SJSA1 (cell line): ENCODE data around the gene WNT11. TPM values are rescaled to one million over a fixed set of nuclear protein-coding genes. Genes with fewer than 3 reads are reported as not detected.

ENCODE experiments used
- DNase-seq, 2 experiments: peaks; one replicate each; pipeline ENCODE4 v3.0.0-alpha.2; 2015 to 2020; ENCODE audit warnings: low spot score in 2 of 2, low read depth in 1 of 2
- H3K27ac ChIP-seq: fragments of 250-450 bp; sonication (Bioruptor Pico); 2 replicates; pipeline ENCODE4 v1.5.1; 2020; ENCODE audit warnings: mild to moderate bottlenecking, moderate library complexity
- H3K27me3 ChIP-seq: fragments of 250-450 bp; sonication (Bioruptor Pico); replicated peaks from 2 replicates; pipeline ENCODE4 v1.5.1; 2020; ENCODE audit warnings: mild to moderate bottlenecking, moderate library complexity
- H3K36me3 ChIP-seq: fragments of 250-450 bp; sonication (Bioruptor Pico); 2 replicates; pipeline ENCODE4 v1.5.1; 2020; ENCODE audit warnings: mild to moderate bottlenecking
- H3K4me1 ChIP-seq: fragments of 250-450 bp; sonication (Bioruptor Pico); replicated peaks from 2 replicates; pipeline ENCODE4 v1.6.1; 2021; ENCODE audit warnings: mild to moderate bottlenecking
- H3K4me3 ChIP-seq: fragments of 250-450 bp; sonication (Bioruptor Pico); 2 replicates; pipeline ENCODE4 v1.5.1; 2020; ENCODE audit warnings: mild to moderate bottlenecking
- H3K9me3 ChIP-seq: fragments of 250-450 bp; sonication (Bioruptor Pico); replicated peaks from 2 replicates; pipeline ENCODE4 v1.5.1; 2020; ENCODE audit warnings: mild to moderate bottlenecking
- total RNA-seq: library from RNA; depleted of rRNA; stranded (reverse); fragments of >200 nt; shearing (Covaris generic); gene quantifications from 2 replicates; pipeline ENCODE4 v1.2.3, GENCODE V29; 2014

Gene WNT11
- total RNA-seq, 1 experiment from 2014 or later: not detected

GRCh38 chr11:76219243-76219642 lies 12.9 kb upstream of the WNT11 start:
- H3K36me3 ChIP-seq: no peaks in the 10 kb centered on the region
- DNase-seq: no peak
- no peak overlapping the region for H3K27ac ChIP-seq
- no peaks in the 10 kb centered on the region for H3K27me3 ChIP-seq
- no peaks in the 10 kb centered on the region for H3K4me1 ChIP-seq
- no peaks in the 10 kb centered on the region for H3K9me3 ChIP-seq
- H3K4me3 ChIP-seq: no peak overlapping the region

- Histone ChIP-seq H3K4me1 (no peaks in the 10 kb centered on the region), H3K27me3 (no peaks in the 10 kb centered on the region), H3K27ac (no peak overlapping the region), H3K9me3 (no peaks in the 10 kb centered on the region), H3K36me3 (no peaks in the 10 kb centered on the region), H3K4me3 (no peak overlapping the region)
- no peak for DNase-seq
Measured at GRCh38 chr11:76218449-76219178, 12.3 kb upstream of the WNT11 start.

- H3K4me3 ChIP-seq: no peak overlapping the region
- H3K36me3 ChIP-seq: no peaks in the 10 kb centered on the region
- no peak overlapping the region for H3K27ac ChIP-seq
- no peaks in the 10 kb centered on the region for H3K9me3 ChIP-seq
- no peaks in the 10 kb centered on the region for H3K27me3 ChIP-seq
- no peaks in the 10 kb centered on the region for H3K4me1 ChIP-seq
- DNase-seq: no peak
Measured at GRCh38 chr11:76217653-76218160, 11.4 kb upstream of the WNT11 start.

GRCh38 chr11:76216536-76217325 lies 10.4 kb upstream of the WNT11 start:
- peaks cover under 1% of the 10 kb centered on the region; the same call in 1 of the 2 replicates for H3K27me3 ChIP-seq
- H3K4me1 ChIP-seq: no peaks in the 10 kb centered on the region
- no peak overlapping the region for H3K4me3 ChIP-seq
- DNase-seq: no peak
- H3K36me3 ChIP-seq: no peaks in the 10 kb centered on the region
- no peaks in the 10 kb centered on the region for H3K9me3 ChIP-seq
- no peak overlapping the region for H3K27ac ChIP-seq

- H3K9me3 ChIP-seq: no peaks in the 10 kb centered on the region
- no peak for DNase-seq
- H3K27me3 ChIP-seq: peaks cover 6% of the 10 kb centered on the region; the same call in 1 of the 2 replicates
- no peak overlapping the region for H3K27ac ChIP-seq
- H3K36me3 ChIP-seq: no peaks in the 10 kb centered on the region
- no peak overlapping the region for H3K4me3 ChIP-seq
- no peaks in the 10 kb centered on the region; the same call in 1 of the 2 replicates for H3K4me1 ChIP-seq
Measured at GRCh38 chr11:76215941-76216340, 9.6 kb upstream of the WNT11 start.

- Histone ChIP-seq H3K27ac (no peak overlapping the region), H3K36me3 (no peaks in the 10 kb centered on the region), H3K9me3 (no peaks in the 10 kb centered on the region)
Measured at GRCh38 chr11:76214968-76215548, 8.8 kb upstream of the WNT11 start.

GRCh38 chr11:76214186-76214585 lies 7.9 kb upstream of the WNT11 start:
- Histone ChIP-seq H3K27me3 (peaks cover 21% of the 10 kb centered on the region), H3K4me1 (peaks cover 13% of the 10 kb centered on the region), H3K36me3 (no peaks in the 10 kb centered on the region), H3K9me3 (no peaks in the 10 kb centered on the region), H3K27ac (no peak overlapping the region), H3K4me3 (no peak overlapping the region)
- no peak for DNase-seq

More at GRCh38 chr11:76214968-76215548, 8.8 kb upstream of the WNT11 start:
- DNase-seq: no peak
- Histone ChIP-seq H3K27me3 (peaks cover 14% of the 10 kb centered on the region), H3K4me1 (peaks cover 9% of the 10 kb centered on the region), H3K4me3 (no peak overlapping the region)

- Histone ChIP-seq H3K27me3 (peaks cover 26% of the 10 kb centered on the region), H3K4me3 (no peak overlapping the region), H3K27ac (no peak overlapping the region)
Measured at GRCh38 chr11:76212086-76213035, 6.1 kb upstream of the WNT11 start.

GRCh38 chr11:76210931-76211851 lies 4.9 kb upstream of the WNT11 start:
- no peak for DNase-seq
- Histone ChIP-seq H3K4me1 (peaks cover 40% of the 10 kb centered on the region), H3K36me3 (no peaks in the 10 kb centered on the region), H3K9me3 (no peaks in the 10 kb centered on the region), H3K27ac (no peak overlapping the region), H3K4me3 (peak overlapping the region; percentile 15; the same call in 1 of the 2 replicates), H3K27me3 (peaks cover 37% of the 10 kb centered on the region)

More at GRCh38 chr11:76212086-76213035, 6.1 kb upstream of the WNT11 start:
- H3K36me3 ChIP-seq: no peaks in the 10 kb centered on the region
- H3K4me1 ChIP-seq: peaks cover 29% of the 10 kb centered on the region
- H3K9me3 ChIP-seq: no peaks in the 10 kb centered on the region
- no peak for DNase-seq

GRCh38 chr11:76209973-76210930 lies 4.0 kb upstream of the WNT11 start:
- DNase-seq: peak in 1 of 2 experiments; percentile 18
- peaks cover 42% of the 10 kb centered on the region for H3K4me1 ChIP-seq
- H3K36me3 ChIP-seq: no peaks in the 10 kb centered on the region
- no peak overlapping the region for H3K27ac ChIP-seq
- peaks cover 43% of the 10 kb centered on the region for H3K27me3 ChIP-seq
- no peaks in the 10 kb centered on the region for H3K9me3 ChIP-seq
- peak overlapping the region; percentile 15 for H3K4me3 ChIP-seq

GRCh38 chr11:76209375-76209972 lies 3.2 kb upstream of the WNT11 start:
- no peak overlapping the region for H3K27ac ChIP-seq
- no peaks in the 10 kb centered on the region for H3K36me3 ChIP-seq
- peak overlapping the region; percentile 30 for H3K4me3 ChIP-seq
- no peak for DNase-seq
- H3K9me3 ChIP-seq: no peaks in the 10 kb centered on the region
- peaks cover 42% of the 10 kb centered on the region for H3K4me1 ChIP-seq
- peaks cover 43% of the 10 kb centered on the region for H3K27me3 ChIP-seq
